Ectodermal cell (in vitro differentiated cells): ENCODE data around the gene KRT32.

ENCODE experiments used
- H3K27ac ChIP-seq: 2 replicates; pipeline ENCODE4 v1.7.0; 2013; ENCODE audit warnings: mild to moderate bottlenecking, low read depth, low read length; ENCODE audit not compliant: insufficient read depth, poor library complexity, severe bottlenecking
- H3K27me3 ChIP-seq: 2 replicates; pipeline ENCODE4 v1.7.0; 2013; ENCODE audit warnings: mild to moderate bottlenecking, low read length; ENCODE audit not compliant: insufficient read depth, control insufficient read depth, poor library complexity, severe bottlenecking
- H3K36me3 ChIP-seq: one replicate; pipeline ENCODE4 v1.7.0; 2013; ENCODE audit warnings: low read length; ENCODE audit not compliant: control insufficient read depth, insufficient read depth
- H3K4me1 ChIP-seq: one replicate; pipeline ENCODE4 v1.7.0; 2013; ENCODE audit warnings: low read length; ENCODE audit not compliant: control insufficient read depth, insufficient read depth
- H3K4me3 ChIP-seq: 2 replicates; pipeline ENCODE4 v1.7.0; 2013; ENCODE audit warnings: low read depth, low read length, control low read depth; ENCODE audit not compliant: insufficient read depth
- H3K9me3 ChIP-seq: 2 replicates; pipeline ENCODE4 v1.7.0; 2013; ENCODE audit warnings: mild to moderate bottlenecking, low read length, moderate library complexity; ENCODE audit not compliant: control insufficient read depth
- WGBS, 2 experiments: methylation state at CpG; one replicate each; pipeline ENCODE4 v1.1.7; 2013; ENCODE audit warnings: missing lambda C conversion rate in 2 of 2; 5-methylcytosine and 5-hydroxymethylcytosine counted together

The KRT32 gene

DNA sequence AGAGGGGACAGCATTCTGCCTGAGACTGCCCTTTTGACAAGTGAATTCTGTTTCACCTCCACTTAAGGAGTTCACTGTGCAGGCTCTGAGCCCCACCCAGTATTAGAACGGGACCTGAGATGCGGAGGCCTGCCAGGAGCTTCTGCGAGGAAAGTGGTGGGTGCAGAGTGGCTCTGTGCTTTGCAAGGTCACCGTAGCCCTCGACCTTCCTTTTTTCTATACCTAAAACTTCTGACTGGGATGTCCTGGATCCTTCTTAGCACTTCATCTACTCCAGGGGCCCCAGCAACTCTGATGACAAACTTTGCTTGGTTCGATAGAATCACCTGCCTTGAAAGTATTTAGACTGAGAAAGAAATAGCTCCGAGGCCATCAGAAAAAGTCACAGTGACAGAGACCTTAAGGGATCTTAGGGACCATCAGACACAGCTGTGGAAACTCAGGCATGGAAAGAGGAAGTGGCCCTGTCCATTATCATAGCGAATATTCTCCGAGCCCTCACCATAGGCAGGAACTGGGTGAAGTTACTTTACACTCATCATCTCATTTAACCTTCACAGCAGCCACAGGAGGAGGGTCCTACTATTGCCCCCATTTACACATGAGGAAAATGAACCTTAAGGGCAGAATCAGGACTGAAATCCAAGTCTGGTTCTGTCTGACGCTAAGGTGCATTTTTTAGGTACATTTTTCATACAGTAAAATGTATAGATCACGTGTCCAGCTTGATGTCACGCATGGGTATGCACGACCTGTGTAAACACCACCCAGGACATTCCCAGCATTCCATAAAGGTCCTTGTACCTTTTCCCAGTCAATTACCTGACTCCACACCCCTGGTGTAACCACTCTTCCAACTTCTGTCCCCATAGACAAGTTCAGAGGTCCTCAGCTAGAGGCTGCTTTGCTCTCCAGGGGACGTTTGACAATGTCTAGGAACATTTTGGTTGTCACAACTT lies 38.9 kb upstream of the KRT32 start:
- H3K9me3 ChIP-seq = no peaks in the 10 kb centered on the region
- H3K4me1 ChIP-seq = peaks cover 14% of the 10 kb centered on the region
- 89 to 94% methylated on average over 14 of the region's 14 CpGs for WGBS, 2 experiments
- H3K27me3 ChIP-seq = no peaks in the 10 kb centered on the region
- no peak overlapping the region for H3K4me3 ChIP-seq
- H3K36me3 ChIP-seq = no peaks in the 10 kb centered on the region
- no peak overlapping the region for H3K27ac ChIP-seq

DNA sequence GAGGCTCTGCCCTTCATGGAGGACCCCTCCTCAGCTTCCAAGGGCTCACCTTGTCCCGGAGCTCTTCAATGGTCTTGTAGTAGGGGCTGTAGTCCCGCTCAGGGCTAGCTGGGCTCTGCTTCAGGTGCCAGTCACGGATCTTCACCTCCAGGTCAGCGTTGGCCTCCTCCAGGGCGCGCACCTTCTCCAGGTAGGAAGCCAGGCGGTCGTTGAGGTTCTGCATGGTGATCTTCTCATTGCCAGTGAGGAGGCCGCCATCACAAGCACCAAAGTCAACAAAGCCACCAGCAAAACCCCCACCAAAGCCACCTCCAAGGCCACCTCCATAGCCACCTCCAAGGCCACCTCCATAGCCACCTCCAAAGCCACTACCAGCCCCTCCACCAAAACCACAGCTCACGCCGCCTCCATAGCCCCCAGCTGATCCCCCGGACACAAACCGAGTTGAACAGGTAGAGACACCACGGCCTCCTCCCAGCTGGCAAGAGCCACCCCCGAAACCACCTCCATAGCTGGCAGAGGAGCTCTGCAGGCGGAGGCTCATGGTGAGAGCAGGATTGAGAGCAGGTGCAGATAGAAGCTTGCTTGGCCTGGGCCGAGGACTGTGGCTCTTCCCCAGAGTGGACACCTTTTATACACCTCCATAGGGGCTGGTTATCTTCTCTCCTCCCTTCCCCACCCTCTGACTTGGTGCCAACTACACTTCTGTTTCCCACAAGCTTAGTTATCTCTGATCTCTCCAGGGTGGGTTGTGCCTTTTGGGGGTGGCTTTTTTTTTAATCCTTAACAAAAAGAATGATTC lies 38.0 kb upstream of the KRT32 start, which contains the start of gene KRT13:
TSS of gene KRT13 (minus strand) at position 606 of the 802 bp plus-strand sequence. CDS start at position 544, 62 bp downstream.
- no peaks in the 10 kb centered on the region for H3K9me3 ChIP-seq
- WGBS, 2 experiments = 89% methylated on average over 17 of the region's 17 CpGs
- no peak within 1 kb of the TSS for H3K27ac ChIP-seq
- H3K4me1 ChIP-seq = peaks cover 17% of the 10 kb centered on the region
- no peaks in the 10 kb centered on the region for H3K27me3 ChIP-seq
- H3K4me3 ChIP-seq = no peak within 1 kb of the TSS
- no peaks in the 10 kb centered on the region for H3K36me3 ChIP-seq

DNA sequence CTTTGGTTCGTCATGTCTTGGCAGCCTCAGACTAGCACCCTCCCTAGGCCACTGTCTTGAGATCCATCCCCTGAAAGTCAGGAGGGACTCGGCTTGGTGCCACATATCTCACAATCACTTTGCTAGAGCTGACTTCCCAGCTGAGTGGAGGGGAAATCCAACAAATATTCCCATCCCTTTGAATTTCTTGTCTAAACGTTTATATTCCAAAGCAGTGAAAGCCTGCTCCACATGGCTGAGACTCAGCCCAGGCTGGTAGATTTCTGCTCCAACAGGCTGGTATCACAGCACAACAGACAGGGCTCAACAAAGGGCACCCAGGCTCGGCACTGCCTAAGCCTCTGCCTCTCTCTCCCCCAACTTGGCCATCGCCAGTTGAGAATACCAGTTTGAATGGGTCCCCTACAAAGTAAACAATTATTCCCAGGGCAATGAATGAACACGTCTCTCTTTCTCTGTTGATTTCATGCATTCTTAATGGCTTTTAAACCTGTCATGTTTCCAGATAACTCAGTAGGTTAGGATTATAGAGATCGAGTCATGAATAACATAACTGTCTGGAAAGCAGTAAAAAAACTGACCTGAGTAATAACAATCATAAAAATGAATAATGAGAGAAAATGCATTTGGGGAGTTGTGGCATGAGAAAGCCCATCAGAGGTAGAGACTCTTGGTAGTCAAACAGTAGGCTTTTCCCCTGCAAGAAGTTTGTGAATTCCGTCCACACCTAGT lies 37.2 kb upstream of the KRT32 start:
- 90% methylated on average over 8 of the region's 8 CpGs for WGBS, 2 experiments

DNA sequence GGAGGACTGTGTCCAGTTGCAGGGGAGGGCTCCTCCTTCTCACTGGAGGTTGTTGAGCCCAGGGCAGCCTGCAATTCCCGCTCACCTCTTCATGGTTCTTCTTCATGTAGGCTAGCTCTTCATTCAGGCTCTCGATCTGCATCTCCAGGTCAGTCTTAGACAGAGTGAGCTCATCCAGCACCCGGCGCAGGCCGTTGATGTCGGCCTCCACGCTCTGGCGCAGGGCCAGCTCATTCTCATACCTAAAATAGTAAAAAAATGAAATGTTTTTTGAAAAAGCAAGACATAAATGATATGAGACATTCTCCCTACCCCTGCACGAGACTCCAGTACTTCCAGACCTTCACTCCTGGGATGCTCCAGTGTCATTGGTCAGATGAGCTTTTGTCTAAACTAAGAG lies 36.0 kb upstream of the KRT32 start:
- Histone ChIP-seq H3K9me3 (no peaks in the 10 kb centered on the region), H3K27me3 (no peaks in the 10 kb centered on the region), H3K27ac (no peak overlapping the region), H3K4me3 (no peak overlapping the region), H3K4me1 (peaks cover 17% of the 10 kb centered on the region), H3K36me3 (no peaks in the 10 kb centered on the region)
- WGBS, 2 experiments = 96% methylated on average over 7 of the region's 9 CpGs

More for the DNA sequence above, 37.2 kb upstream of the KRT32 start:
- peaks cover 17% of the 10 kb centered on the region for H3K4me1 ChIP-seq
- no peaks in the 10 kb centered on the region for H3K27me3 ChIP-seq
- no peak overlapping the region for H3K4me3 ChIP-seq
- H3K27ac ChIP-seq = no peak overlapping the region
- H3K9me3 ChIP-seq = no peaks in the 10 kb centered on the region
- no peaks in the 10 kb centered on the region for H3K36me3 ChIP-seq

DNA sequence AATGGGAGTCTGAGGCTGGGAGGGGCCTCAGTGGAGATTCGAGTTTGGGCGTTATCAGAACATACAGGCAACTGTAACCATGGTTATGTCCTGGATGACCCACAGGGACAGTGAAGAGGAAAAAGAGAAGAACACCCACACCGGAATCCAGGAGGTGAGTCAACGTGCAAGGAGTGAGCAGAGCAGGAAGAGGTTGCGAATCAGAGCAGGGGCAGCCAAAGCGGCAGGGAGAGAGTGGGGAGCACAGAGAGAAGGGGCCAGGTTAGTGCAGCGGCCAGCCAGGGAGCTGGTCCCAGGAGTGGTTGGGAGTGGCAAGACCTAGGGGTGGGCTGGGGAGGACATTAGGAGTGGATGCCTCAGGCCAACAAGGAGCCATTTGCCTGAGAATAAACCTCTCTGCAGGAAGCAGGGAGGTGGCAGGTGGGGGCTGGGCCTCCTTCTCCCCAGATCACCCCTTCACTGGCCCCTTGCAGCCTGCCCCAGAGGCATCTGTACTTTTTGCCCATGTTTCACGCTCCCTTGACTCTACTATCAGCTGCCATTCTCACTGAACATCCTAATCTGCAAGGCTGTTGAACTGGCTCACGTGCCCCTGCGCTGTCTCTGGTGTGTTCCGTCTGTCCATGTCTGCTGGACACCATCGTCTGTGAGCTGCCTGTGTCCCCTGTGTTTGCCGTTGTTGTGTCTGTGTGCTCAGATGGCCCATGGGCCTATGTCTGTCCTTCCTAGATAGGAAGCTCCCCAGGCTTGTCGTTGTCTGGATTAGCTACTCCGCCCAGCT lies 33.1 kb upstream of the KRT32 start:
- H3K9me3 ChIP-seq = no peaks in the 10 kb centered on the region
- no peak overlapping the region for H3K4me3 ChIP-seq
- H3K36me3 ChIP-seq = no peaks in the 10 kb centered on the region
- no peak overlapping the region for H3K27ac ChIP-seq
- peaks cover 6% of the 10 kb centered on the region for H3K4me1 ChIP-seq
- 73 to 75% methylated on average over 15 of the region's 15 CpGs for WGBS, 2 experiments
- no peaks in the 10 kb centered on the region for H3K27me3 ChIP-seq

DNA sequence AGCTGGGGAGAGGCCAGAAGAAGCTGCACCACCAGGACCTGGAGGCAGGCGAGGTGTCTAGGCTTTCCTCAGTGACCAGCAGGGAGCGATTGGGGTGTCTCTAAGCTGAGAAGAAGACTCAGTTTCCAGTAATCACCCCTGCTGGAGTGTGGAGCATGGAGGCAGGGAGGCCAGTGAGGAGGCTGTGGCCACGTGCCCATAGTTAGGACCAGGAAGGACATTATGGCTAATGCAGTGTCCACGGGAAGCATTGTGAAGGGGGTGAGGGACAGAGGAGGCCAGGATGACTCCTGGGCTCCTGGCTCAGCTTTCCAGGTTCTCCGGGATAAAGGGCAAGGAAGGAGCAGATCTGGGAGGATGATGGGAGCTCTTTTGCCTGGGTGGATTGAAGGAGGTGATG lies 32.5 kb upstream of the KRT32 start:
- 93 to 94% methylated on average over 5 of the region's 5 CpGs for WGBS, 2 experiments
- H3K36me3 ChIP-seq = no peaks in the 10 kb centered on the region
- no peak overlapping the region for H3K4me3 ChIP-seq
- no peaks in the 10 kb centered on the region for H3K9me3 ChIP-seq
- peaks cover 6% of the 10 kb centered on the region for H3K4me1 ChIP-seq
- H3K27me3 ChIP-seq = no peaks in the 10 kb centered on the region
- H3K27ac ChIP-seq = no peak overlapping the region

DNA sequence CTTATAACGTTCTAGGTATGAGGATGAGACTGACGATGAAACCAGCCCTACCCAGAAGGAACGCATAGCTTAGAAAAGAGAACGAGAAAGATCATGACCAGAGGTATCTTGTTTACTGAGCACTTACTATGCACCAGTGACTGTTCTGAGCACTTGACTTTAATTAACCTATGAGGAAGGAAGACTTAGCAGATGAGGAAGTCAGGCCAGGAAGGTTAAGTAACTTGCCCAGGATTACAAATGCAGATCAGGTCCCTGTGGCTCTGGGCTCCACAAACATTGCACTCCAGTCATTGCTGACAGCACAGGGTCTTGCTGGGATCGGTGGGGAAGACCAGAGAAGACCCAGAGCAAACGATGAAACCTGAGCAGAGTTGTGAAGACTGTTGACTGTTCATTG lies 31.1 kb upstream of the KRT32 start:
- no peaks in the 10 kb centered on the region for H3K27me3 ChIP-seq
- 86 to 91% methylated on average over 6 of the region's 6 CpGs for WGBS, 2 experiments
- peaks cover 6% of the 10 kb centered on the region for H3K4me1 ChIP-seq
- H3K27ac ChIP-seq = no peak overlapping the region
- no peak overlapping the region for H3K4me3 ChIP-seq
- H3K9me3 ChIP-seq = no peaks in the 10 kb centered on the region
- H3K36me3 ChIP-seq = no peaks in the 10 kb centered on the region

DNA sequence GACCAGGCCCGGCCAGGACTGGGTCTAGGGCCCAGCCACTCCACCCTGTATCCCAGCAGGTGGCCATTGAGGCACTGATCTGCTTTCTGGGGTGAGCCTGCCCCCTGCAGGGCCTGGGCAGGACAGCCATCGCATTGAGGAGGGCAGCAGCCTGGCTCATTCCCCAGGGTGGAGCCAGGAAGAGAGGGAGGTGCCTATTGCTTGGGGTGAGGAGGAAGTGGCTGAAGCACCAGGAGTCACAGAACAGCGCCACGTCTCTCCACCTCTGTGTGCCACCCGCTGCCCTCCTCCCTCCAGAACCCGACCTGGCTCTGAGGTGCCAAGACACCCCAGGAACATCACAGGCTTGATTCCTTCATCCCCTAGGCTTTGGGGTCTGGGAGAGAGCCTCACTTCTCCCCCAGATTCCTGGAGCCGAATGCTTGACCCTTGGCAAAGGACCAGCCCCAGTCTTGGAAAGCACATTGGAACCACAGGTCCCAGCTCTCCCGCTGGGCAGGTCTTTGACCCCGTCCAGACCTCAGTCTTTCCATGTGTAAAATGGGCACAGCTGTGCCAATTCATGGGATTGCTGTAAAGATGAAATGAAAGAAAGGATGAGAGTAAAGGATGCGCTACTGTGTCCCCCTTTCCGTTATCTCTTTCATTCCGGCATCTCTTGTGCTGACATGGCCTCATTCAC lies 29.8 kb upstream of the KRT32 start:
- H3K4me1 ChIP-seq = peaks cover 6% of the 10 kb centered on the region
- H3K4me3 ChIP-seq = no peak overlapping the region
- H3K27me3 ChIP-seq = no peaks in the 10 kb centered on the region
- WGBS, 2 experiments = 75 to 78% methylated on average over 12 of the region's 12 CpGs
- no peaks in the 10 kb centered on the region for H3K9me3 ChIP-seq
- H3K27ac ChIP-seq = no peak overlapping the region
- H3K36me3 ChIP-seq = no peaks in the 10 kb centered on the region

DNA sequence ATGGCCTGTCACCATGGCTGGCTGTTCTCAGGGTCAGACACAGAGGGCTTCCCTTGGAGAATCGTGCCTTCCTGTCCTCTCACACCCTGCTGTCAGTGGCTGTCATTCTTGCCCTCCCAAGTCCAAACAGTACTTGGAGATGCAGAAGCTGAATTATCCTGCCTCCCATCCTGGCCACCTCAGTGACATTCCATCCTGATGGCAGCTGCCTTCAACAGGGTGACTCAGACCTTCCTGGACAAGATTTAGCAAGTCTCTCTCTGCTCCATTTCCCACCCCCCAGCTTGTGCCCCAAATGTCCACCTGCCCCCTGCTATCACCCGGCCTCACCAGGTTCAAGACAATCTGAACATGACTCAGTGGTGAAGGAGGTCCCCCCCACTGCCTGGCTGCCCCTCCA lies 27.3 kb upstream of the KRT32 start:
- Histone ChIP-seq H3K27ac (no peak overlapping the region), H3K9me3 (no peaks in the 10 kb centered on the region), H3K27me3 (no peaks in the 10 kb centered on the region), H3K36me3 (no peaks in the 10 kb centered on the region), H3K4me1 (no peaks in the 10 kb centered on the region), H3K4me3 (no peak overlapping the region)
- 73 to 85% methylated on average over 2 of the region's 2 CpGs for WGBS, 2 experiments
